ENCODE measurements around the gene STYK1. TPM values are rescaled to one million over a fixed set of nuclear protein-coding genes. Genes with fewer than 3 reads are reported as not detected.

Gene STYK1
- total RNA-seq, 1 donor from 2014 or later: 0.21 TPM

- intact Hi-C loops (cut with DNase I): loop anchor here (2.0 to 5.0 kb wide), 2 partner anchors 35 to 456 kb away; partner anchors contain the start of gene SMIM10L1
- no peak for DNase-seq (ENCODE audit: low spot score in 2 of 2)
These were observed 42.4 kb upstream of the STYK1 start for GRCh38 chr12:10716277-10716676.

GRCh38 chr12:10715491-10715890, 41.6 kb upstream of the STYK1 start:
- Histone ChIP-seq H3K4me1 (peaks cover 0 to 31% of the 10 kb centered on the region in 2 donors), H3K4me3 (no peak overlapping the region), H3K27me3 (no peaks in the 10 kb centered on the region), H3K9me3 (no peaks in the 10 kb centered on the region), H3K27ac (peak overlapping the region in 1 of 2 donors; percentile 98), H3K36me3 (peaks cover 33 to 54% of the 10 kb centered on the region in 2 donors)
- no peak for DNase-seq (ENCODE audit: low spot score in 2 of 2)
- intact Hi-C loops (cut with DNase I): loop anchor here (5.0 kb wide), 1 partner anchor 457 kb away; the partner anchor contains the start of gene SMIM10L1
- TF ChIP-seq CTCF (IDR thresholded peaks at IDR 0.05): no peak

More at GRCh38 chr12:10716277-10716676, 42.4 kb upstream of the STYK1 start:
- no peaks in the 10 kb centered on the region for H3K27me3 ChIP-seq
- no peak for TF ChIP-seq CTCF (IDR thresholded peaks at IDR 0.05)
- H3K36me3 ChIP-seq: peaks cover 31 to 49% of the 10 kb centered on the region in 2 donors
- H3K4me1 ChIP-seq: peaks cover 0 to 35% of the 10 kb centered on the region in 2 donors
- H3K27ac ChIP-seq: peak overlapping the region; percentile 69 to 98
- H3K9me3 ChIP-seq: no peaks in the 10 kb centered on the region
- H3K4me3 ChIP-seq: peak overlapping the region in 1 of 2 donors; percentile 16

- intact Hi-C loops (cut with DNase I): no loop called here
These were observed 36.0 kb upstream of the STYK1 start for GRCh38 chr12:10709808-10710207.

GRCh38 chr12:10708862-10709261, 35.0 kb upstream of the STYK1 start:
- no peak overlapping the region for H3K4me3 ChIP-seq
- H3K27ac ChIP-seq: no peak overlapping the region
- TF ChIP-seq CTCF (IDR thresholded peaks at IDR 0.05): no peak
- no peaks in the 10 kb centered on the region for H3K9me3 ChIP-seq
- H3K4me1 ChIP-seq: peaks cover 2 to 10% of the 10 kb centered on the region in 2 donors
- DNase-seq (ENCODE audit: low spot score in 2 of 2): no peak
- H3K27me3 ChIP-seq: no peaks in the 10 kb centered on the region
- H3K36me3 ChIP-seq: peaks cover 46 to 88% of the 10 kb centered on the region in 2 donors
- intact Hi-C loops (cut with DNase I): no loop called here

More at GRCh38 chr12:10709808-10710207, 36.0 kb upstream of the STYK1 start:
- Histone ChIP-seq H3K36me3 (peaks cover 52 to 93% of the 10 kb centered on the region in 2 donors), H3K4me3 (no peak overlapping the region), H3K9me3 (no peaks in the 10 kb centered on the region), H3K27ac (no peak overlapping the region), H3K27me3 (no peaks in the 10 kb centered on the region), H3K4me1 (peaks cover 2 to 10% of the 10 kb centered on the region in 2 donors)
- no peak for TF ChIP-seq CTCF (IDR thresholded peaks at IDR 0.05)
- no peak for DNase-seq (ENCODE audit: low spot score in 2 of 2)

GRCh38 chr12:10705655-10706054, 31.8 kb upstream of the STYK1 start:
- no peak for TF ChIP-seq CTCF (IDR thresholded peaks at IDR 0.05)
- no peaks in the 10 kb centered on the region for H3K27me3 ChIP-seq
- DNase-seq (ENCODE audit: low spot score in 2 of 2): no peak
- no peaks in the 10 kb centered on the region for H3K9me3 ChIP-seq
- intact Hi-C loops (cut with DNase I): no loop called here
- H3K27ac ChIP-seq: no peak overlapping the region
- H3K36me3 ChIP-seq: peaks cover 54 to 91% of the 10 kb centered on the region in 2 donors
- H3K4me3 ChIP-seq: no peak overlapping the region
- H3K4me1 ChIP-seq: peaks cover 2 to 10% of the 10 kb centered on the region in 2 donors
